HG02885 (cell line): ENCODE results near the gene SOX13.

Experiments
- ATAC-seq: cut with Tn5 transposase; IDR thresholded peaks from one replicate; pipeline ENCODE4 v1.9.1; 2021; ENCODE audit warnings: mild to moderate bottlenecking; ENCODE audit not compliant: unreplicated experiment, poor library complexity

SOX13 gene

DNA sequence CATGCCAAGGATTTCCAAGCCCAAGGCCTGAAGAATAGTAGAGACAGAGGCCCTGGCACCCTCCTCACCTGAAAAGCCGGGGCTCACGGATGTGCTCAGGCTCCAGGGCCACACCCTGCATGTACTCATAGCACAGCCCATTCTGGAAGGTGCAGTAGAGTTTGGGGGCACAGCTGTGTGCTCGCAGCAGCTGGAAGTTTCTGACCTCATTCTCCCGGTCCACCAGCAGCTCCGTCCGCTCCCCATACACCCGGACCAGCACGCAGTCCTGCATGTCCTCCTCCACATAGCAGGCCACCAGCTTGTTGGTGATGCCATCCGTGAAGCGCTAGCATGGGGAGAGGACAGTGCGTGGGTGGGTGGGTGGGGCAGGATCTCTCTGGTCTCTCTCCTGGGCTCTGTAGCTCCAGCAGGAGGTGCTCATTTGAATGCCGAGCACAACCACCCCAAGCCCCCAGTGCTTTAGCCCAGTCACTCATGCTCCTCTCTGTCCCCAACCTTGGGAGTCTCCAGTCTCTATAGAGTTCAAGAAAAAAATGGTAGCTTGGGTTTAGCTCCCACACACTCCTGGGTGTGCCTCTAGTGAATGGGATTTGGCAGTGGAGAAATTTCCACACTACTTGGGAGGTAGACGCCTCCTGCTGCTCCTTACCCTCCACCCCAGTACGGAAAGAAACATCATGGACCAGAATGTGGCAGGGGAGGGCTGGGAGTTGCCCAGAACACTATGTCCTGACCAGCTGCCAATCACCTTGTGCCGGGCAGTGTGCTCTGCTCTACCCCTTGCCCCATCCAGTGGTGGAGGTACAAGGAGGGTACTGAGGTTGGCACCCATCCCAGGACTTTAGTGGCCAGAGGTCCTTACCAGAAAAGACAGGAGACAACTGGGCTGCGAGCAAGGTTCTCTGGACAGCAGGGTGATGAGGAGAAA lies 77.0 kb downstream of the SOX13 start:
- ATAC-seq = no peak

DNA sequence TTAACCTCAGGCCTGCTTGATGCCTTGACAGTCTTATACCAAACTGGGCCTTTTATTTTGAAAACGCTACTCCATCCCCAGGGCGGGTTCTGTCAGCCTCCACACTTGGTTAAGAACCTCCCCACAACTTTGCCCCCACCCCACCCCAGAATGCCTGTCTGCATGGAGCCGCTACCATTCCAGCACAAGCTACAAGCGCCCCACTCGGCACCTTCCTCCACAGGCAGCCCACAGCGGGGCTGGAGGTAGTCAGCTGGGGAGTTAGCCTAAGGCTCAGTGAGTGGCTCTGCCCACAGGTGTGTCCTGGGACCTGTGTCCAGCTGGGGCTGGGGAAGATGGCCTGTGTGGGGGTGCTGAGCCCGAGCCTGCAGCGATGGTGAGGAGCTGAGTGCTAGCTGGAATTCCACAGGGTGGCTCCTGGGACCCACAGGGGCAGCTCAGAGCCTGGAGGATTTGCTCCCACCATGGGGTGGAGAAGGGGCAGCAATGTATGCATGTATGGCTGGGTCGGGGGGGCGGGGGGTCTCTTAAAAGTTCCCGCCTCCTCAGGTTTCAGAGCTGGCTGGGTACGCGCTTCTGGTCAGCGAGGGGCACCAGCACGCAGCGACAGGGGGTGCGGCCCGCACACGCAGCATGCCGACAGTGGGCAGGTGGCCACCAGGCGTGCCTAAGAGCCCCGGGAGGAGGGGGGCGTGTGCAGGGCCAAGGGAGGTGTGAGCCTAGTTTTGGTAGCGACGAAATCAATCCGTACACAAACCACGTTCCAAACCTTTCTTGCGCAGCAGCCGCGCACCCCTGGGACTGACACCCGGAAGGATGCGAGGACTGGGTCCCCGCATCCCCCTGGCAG lies 78.0 kb downstream of the SOX13 start:
- no peak for ATAC-seq

DNA sequence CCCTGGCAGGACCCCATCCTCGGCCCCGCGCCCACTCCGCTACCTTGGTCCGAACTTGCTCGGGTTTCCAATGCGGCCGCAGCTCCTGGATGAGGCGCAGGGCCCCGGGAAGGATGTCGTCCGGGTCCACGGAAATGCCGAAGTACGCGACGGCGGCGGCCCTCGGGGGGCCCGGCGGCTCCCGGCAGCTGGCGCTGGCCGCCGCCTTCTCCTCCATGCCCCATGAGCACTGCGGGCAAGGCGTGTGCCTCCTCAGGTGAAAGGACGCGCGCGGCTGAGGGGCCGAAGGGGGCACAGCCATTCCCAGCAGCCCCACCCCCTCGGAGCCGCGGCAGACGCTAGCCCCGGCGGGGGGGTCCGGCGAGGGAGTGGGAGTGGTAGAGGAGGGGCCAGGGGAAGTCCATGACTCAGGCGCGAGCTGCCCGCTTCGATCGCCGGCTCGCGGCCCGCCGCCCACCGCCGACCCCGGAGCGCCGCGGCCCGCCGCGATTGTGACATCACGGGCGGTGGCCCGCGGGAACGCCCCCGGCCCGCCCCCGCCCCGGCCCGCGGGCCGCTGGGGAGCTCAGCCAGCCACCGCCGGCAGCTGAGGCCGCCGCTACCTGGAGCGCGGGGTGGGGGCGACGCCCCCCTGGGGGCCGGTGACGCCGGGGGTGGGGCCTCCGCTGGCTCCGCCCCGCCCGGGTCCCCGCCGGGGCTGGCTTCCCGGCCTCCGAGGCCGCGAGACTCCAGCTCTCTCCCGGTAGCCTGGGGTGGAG lies 78.8 kb downstream of the SOX13 start, which contains the start of gene ETNK2:
Gene ETNK2 (minus strand): TSS at position 493 of the 758 bp plus-strand sequence. CDS start 192 bp downstream, at position 301.
- ATAC-seq = no peak

DNA sequence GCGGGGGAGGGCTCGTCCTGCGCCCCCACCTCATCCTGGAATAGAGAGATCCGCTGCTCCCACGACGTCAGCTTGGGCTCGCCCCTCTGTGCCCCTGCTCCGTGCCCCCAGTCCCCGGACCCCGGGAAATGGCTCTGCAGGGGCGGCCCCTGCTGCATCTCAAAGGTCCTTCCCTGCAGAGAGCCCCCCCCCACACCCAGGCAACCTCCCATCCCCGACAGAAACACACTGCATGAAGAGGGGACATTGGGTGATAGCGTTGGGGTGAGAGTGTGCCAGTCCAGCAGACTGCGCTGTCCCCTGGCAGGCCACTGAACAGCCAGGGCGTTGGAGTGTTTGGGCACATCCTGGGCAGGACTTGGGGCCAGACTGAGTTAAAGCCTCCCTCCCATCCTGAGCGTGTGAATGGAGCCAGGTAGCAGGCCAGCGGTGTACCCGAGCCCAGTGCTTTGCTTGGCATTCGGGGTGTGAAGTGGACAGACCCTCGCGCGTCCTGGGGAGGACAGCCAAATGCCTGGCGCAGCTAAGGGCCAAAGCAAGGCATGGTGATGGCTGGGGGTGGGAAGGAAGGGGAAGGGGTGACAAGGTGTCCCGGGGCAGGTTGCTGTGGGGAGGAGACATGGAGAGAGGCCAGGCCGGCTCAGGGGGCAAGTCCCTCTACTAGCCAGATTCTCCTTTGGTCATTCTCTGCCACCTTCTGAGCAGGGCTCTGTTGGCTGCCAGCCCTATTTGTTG lies 79.6 kb downstream of the SOX13 start:
- ATAC-seq = no peak

DNA sequence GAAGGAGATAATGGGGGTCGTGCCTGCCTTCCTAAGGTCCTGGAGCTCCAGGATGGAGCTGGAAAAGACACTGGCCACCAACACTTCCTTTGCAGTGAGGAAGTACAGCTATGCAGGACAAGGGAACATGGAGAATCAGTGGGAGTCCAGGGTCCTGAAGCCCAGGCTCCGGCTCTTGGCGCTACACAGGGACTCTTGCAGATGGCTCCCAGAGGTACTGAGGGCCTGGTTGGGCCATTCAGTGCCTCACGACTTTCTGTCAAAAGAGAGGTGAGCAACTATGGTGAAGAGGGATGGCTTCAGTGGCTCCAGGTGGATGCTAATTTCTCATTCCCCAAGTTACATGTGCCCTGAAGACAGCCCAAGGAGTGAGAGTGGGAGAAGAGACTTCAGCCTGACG lies 80.8 kb downstream of the SOX13 start:
- no peak for ATAC-seq

DNA sequence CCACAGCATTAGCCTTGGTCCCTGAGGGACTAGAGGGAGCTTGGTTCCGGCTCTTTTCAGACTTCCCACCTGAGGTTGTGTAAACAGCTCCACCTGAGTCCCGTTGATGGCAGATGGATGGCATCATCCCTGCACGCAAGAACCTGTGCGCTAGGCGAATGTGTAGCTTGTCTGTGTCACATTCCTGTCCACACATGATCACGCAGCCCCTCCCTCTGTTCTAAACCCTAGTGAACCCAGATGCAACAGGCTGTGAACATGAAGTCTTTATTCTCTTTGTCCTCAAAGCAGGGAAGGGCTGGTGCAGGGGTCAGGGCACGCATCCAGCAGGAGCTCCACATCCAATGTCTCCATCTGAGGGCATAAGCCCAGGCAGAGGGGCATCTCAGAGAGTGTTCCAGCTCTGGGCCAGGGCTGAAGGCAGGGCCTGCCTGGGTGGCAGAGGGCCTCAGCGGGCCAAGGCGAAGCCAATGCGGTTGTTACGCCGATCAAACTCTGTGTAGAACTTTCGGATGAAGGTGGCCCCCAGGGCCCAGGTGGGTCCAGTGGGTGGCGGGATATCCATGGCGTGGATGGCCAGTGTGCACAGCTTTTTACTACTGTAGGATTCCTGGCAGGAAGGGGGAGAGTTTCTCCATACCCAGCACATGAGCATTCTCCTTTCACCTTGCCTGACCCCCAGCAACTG lies 81.8 kb downstream of the SOX13 start:
- no peak for ATAC-seq

DNA sequence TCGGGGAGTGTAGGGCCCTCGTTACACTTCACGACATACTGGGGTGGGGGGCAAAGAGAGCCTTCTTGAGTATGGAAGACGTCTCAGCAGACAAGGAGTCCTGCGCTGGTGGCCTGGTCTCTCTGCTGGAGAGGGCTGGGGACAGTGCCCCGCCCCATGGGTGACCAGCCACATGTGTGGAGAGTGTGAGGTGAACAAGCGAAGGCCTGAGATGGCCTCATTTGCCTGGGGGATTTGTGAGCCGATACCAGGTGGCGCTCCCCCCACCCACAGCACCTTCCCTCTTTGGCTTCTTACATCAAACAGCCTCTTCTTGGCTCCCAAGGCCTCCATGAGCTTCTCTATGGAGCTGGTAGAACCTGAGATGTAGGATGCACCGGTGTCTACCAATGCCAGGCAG lies 83.0 kb downstream of the SOX13 start:
- no peak for ATAC-seq

DNA sequence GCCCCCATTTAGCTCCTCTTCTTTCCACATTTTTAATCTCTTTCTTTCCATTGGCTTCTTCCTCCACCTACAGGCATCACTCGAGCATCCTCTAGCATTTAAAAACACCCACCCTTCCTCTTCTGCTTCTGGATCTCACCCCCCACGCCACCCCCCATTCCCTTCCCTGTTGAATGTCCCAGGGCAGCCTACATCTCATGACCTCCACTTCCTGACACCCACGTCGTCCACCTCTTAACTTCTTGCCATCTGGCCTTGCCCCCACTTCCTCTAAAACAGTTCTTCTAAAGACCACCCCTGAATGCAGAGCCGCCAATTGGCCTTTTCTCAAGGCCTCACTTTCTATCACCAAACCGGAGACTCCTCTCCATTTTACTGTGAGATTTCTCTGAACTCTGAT lies 85.0 kb downstream of the SOX13 start:
- ATAC-seq = no peak

DNA sequence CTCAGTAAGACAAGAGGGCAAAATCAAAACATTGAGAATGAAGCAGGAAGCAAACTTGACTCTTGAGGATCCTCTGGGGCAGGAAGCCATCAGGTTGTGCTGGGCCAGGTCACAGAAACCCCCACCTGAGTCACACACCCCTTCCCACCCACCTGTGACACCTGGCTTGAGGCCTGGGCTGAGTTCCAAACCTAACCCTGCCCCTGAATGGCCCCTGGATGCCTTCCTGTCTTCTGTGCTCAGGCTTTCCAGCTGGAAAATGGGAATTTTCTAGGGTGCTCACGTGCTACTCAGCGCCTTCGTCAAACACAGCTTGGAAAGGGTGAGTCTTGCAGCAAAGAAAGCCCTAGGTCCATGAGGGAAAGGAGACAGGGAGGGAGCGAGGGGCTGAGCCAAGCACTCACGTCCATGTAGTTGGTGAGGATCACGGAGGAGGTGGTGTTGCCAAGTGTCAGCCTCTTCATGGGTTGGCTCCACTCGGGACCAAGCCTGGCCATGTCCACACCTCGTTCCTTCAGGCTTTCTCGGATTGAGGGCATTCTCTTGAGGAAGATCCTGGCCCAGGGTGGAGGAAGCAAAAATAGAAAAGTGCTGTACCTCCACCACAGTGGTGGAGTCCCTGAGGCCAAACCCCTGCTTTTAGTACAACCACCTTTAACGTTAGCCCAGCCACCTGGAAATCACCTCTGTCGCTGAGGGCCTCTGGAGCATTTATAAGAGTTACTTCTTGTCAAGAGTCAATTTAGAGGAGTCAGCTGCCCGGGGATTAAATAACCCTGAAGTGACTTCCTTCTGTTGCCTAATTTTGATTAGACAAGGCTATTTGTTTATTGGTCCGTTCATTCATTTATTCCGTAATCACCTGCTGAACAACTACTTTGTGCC lies 88.9 kb downstream of the SOX13 start:
- no peak for ATAC-seq

DNA sequence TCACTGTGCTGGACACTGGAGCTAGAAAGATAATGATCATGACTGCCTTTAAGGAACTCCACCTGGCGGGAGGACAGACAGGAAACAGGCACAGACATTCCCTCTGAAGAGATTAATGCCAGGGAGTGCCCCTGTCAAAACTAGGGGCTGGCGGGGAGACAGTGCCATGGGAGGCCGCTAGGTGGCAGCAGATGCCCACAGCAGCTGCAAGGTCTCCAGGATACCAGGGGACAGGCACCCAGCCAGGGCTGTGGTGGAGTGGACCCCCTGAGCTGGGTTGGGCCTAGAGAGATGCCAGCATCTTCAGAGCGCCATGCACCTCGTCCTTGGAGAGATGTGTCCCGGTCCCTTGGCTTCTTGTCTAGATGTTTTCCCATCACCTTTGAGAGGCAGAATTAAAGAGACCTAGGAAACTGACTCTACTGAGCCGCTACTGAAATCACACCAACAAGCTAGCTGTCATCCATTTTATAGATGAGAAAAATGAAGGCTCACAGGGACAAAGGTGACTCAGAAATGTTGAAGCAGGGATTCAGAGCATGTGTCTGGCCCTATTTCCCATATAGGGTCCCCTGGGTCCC lies 89.7 kb downstream of the SOX13 start:
- peak; percentile 63 for ATAC-seq

DNA sequence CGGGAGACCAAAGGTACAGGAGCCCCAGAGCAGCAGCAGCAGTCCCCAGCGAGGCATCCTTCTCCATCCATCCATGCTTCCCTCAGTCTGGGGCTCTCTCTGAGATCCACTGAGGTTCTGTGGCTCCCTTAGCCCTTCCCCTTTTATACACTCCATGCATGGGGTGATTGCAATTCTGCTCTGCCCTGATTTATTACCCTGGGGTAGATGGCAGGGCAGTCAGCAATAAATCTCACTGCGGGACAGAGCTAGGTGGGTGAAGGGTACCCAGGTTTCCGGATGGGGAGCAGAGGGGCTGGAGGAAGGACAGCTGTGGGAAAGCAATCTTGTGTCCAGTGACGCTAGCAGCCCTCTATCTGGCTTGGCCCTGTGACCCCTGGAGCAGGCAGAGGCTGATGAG lies 93.3 kb downstream of the SOX13 start, which contains the start of gene REN:
Gene REN (minus strand): TSS at position 119 of the 400 bp plus-strand sequence. CDS start 44 bp downstream, at position 75.
- no peak for ATAC-seq

DNA sequence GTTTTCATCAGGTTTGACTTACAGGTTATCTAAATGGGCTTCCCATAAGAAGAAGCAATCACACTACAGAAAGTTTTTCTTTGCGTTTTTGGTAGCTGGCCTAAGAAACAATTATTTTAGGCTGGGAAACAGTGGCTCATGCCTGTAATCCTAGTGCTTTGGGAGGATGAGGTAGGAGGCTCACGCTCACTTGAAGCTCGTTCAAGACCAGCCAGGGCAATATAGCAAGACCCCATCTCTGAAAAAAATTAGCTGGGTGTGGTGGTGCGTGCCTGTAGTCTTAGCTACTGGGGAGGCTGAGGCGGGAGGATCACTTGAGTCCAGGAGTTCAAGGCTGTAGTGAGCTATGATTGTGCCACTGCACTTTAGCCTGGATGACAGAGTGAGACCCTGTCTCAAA lies 94.8 kb downstream of the SOX13 start:
- ATAC-seq = no peak

DNA sequence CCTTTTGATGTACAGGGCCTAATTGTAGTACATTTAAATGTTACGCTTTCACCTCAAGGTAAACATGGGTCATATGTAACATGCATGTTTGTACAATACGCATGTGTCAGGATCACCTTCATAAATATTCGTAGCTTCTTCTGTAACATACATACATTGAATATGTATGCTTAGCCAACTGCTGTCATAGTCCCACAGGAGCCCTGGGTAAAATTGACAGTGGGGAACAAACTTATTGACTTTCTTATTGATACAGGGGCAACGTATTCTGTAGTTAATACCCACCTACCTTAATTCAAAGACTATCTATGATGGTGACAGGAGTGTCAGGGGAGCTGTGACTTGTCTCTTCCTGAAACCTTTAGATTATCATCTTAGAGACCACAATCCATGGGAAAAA lies 96.9 kb downstream of the SOX13 start:
- ATAC-seq = no peak

DNA sequence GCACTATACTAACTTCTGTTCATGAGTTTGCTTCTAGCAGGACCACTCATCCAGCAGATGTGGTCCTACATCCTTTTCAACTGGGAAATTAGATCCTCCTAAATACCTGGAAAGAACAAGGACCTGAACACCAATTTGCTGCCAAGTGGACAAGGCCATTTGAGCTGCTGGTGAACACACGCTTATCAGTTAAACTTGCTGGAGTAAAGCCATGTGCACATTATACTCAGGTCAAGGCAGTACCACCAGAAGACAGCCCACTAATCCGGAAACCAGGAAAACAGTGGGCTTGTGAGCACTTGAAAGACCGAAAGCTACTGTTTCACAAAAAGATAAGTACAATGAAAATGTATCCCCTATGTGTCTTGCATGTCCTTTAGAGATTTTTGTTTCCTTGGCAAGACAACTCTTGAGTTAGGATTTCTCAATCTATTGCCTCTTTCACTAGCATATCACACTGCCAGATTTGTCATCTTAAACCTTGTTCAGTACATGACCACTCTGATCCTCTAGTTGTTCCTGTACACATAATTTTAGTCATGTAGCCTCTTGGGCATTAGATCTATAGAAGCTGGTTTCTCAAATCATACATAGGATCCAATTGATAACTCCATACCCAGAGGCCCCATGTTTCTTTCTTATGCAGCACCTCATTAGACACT lies 97.7 kb downstream of the SOX13 start:
- no peak for ATAC-seq

DNA sequence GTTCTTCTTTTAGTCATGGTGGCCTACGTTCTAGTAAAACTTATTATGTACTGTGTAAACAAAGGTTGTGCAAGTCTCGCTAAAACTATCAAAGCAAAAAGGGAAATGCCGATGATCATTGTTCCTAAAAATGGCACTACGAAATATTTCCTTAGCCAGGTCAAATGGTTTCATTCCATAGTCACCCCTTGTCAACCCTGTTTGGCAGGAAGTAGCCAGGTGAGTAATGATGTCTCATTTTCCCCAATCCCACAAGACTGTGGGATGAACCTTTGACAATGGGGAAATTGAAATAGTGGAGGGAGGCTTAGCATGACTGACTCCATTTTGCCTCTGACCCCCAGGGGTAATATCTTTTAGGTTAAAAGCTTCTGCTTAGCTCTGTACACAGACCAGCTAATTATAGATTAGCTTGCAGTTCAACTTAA lies 98.8 kb downstream of the SOX13 start:
- ATAC-seq = no peak

DNA sequence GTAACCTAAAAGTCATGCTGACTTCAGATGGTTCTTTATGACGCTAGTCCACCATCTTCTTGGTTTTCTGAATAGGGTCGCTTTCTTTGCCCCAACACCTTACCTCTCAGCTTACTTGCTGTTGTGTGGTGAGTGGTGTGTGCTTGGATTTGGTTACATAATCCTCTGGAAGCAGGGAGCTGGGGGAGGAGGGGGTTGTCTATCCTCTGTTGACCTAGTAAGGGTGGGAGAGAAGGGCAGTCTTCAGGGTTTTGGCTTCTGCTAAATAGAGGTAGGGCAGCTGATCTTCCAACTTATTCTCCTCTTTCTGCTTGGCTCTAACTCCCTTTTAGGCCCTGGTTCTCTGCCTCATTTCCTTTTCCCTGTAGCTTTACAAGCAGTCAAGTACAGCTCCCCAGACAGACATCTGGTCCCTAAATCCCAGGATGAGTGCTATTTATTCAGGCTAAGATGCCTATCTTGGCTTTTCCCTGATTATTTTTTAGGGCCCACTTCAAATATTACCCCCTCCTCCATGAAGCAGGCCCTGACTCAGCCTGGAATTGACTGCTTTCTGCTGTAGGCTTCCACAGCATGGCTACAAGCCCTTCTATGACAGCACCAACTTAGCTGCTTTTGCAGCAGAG lies 99.6 kb downstream of the SOX13 start:
- no peak for ATAC-seq

DNA sequence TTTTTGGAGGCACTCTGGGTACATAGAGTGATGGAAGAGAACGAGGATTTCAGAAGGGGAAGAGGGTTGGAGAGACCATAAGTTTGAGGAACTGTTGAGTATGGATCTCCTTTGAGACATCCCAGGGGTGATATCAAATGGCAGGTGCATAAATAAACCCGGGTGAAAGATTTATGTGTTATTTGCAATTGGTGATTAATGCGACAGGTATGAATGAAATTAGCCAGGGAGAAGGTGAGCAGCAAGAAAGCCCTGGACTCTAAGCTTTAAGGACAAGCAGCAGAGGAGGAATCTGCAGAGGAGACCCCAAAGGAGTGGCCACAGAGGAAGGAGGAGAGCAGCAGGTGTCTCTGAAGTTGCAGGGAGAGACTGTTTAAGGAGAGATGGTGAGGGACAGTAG lies 102.0 kb downstream of the SOX13 start:
- no peak for ATAC-seq
